Measurements from ENCODE around the gene CEACAM5.

CEACAM5 gene

DNA sequence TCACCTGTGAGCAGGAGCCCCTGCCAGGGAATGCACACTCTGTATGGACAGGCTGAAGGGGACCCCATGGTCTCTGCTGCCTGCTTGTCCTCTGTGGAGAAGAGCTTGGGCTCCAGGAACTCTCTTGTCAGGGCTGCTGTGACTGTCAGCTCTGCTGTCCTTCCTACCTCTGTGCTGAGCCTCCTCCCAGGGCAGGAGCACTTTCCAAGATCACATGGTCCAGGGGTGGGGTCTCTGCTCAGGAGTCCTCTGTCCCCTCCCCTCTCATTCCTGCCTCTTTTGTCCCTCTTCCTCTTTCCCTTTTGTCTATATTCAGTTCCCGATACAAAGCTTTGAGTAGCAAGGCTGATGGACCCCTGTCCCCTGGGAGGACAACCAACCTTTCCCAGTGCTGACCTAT lies 20.3 kb upstream of the CEACAM5 start, which contains the start of gene CEACAM7:
Gene CEACAM7 (minus strand): TSS at position 173 of the 400 bp plus-strand sequence. CDS start 105 bp downstream, at position 68.
- DNase-seq (ENCODE audit: low read depth) = no peak
- no peak within 1 kb of the TSS for H3K4me3 ChIP-seq (replicated peaks; ENCODE audit: low read depth, low read length)
- TF ChIP-seq, protein P1, sequence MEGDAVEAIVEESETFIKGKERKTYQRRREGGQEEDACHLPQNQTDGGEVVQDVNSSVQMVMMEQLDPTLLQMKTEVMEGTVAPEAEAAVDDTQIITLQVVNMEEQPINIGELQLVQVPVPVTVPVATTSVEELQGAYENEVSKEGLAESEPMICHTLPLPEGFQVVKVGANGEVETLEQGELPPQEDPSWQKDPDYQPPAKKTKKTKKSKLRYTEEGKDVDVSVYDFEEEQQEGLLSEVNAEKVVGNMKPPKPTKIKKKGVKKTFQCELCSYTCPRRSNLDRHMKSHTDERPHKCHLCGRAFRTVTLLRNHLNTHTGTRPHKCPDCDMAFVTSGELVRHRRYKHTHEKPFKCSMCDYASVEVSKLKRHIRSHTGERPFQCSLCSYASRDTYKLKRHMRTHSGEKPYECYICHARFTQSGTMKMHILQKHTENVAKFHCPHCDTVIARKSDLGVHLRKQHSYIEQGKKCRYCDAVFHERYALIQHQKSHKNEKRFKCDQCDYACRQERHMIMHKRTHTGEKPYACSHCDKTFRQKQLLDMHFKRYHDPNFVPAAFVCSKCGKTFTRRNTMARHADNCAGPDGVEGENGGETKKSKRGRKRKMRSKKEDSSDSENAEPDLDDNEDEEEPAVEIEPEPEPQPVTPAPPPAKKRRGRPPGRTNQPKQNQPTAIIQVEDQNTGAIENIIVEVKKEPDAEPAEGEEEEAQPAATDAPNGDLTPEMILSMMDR (IDR thresholded peaks at IDR 0.05; ENCODE audit: low read length, missing control alignments) = no peak

DNA sequence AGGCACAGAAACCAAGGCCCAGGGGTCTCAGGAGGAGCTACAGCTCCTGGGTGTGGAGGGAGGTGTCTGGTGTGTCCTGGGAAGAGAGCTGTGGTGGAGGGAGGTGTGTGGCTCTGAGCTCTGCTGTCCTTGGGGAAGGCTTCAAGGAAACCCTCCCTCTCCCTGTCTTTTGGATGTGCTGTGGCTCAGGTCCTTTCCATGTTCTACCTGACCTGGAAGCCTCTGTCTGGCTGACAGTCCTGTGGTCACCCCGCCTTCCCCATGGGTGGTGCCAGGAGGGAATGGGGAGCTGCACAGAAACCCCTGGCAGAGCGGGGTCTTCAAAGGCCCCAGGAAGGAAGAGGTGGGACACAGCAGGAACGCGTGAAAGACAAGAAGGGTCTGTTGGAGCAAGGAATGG lies 19.7 kb upstream of the CEACAM5 start:
- TF ChIP-seq, protein P1 (IDR thresholded peaks at IDR 0.05; ENCODE audit: low read length, missing control alignments) = no peak
- no peak for DNase-seq (ENCODE audit: low read depth)
- H3K4me3 ChIP-seq (replicated peaks; ENCODE audit: low read depth, low read length) = no peak overlapping the region

DNA sequence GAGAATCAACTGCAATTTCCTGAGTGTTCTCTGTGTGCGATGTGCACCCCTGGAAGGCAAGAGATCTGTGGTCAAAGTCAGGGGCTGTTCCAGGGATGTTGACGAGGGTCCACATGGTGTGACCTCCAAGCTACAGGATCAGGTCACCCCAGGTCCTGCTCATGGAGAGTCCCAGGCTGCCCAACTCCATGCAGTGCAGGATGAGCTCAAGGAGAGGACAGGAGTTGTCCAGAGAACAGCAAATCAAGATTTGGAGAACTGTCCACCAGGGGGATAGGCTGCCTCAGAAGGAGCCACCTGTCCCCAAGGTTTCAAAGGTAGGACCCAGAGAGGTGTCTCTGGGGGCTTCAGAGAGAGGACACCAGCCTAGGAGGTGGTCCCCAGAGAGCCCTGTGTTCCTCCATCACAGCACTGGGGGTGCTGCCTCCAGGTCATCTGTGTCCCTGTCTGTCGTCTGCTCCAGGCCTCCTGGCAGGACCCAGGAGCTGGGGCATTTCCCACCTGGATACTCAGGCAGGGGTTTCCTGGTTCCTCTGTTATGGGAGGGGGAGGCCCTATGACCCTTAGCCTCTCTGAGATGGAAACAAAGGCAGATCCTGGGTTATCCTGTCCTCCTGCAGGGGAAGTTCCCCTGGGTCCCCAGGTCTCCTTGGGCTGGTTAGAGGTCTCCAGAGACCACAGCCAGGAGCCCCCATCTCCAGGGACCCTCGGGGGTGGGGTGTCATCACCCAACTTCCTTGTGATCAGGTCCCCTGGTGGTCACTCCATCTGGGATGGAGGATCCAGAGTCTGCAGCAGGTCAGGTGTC lies 18.2 kb upstream of the CEACAM5 start:
- TF ChIP-seq, protein P1 (IDR thresholded peaks at IDR 0.05; ENCODE audit: low read length, missing control alignments) = no peak
- no peak for DNase-seq (ENCODE audit: low read depth)
- H3K4me3 ChIP-seq (replicated peaks; ENCODE audit: low read depth, low read length) = no peak overlapping the region

DNA sequence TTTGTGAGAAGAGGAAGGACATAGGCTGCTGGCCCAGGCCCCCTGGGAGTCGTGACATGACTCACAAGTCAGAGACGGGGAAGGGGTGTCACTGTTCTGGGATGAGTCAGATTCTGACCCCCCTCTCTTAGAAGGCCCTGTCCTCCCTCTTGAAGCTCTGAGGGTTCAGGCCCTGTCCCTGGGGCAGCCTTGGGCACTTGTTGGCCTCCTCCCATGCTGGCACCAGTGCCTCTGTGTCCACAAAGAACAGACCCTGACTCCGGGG lies 17.7 kb upstream of the CEACAM5 start:
- no peak overlapping the region for H3K4me3 ChIP-seq (replicated peaks; ENCODE audit: low read depth, low read length)
- TF ChIP-seq, protein P1 (IDR thresholded peaks at IDR 0.05; ENCODE audit: low read length, missing control alignments) = no peak
- DNase-seq (ENCODE audit: low read depth) = no peak

DNA sequence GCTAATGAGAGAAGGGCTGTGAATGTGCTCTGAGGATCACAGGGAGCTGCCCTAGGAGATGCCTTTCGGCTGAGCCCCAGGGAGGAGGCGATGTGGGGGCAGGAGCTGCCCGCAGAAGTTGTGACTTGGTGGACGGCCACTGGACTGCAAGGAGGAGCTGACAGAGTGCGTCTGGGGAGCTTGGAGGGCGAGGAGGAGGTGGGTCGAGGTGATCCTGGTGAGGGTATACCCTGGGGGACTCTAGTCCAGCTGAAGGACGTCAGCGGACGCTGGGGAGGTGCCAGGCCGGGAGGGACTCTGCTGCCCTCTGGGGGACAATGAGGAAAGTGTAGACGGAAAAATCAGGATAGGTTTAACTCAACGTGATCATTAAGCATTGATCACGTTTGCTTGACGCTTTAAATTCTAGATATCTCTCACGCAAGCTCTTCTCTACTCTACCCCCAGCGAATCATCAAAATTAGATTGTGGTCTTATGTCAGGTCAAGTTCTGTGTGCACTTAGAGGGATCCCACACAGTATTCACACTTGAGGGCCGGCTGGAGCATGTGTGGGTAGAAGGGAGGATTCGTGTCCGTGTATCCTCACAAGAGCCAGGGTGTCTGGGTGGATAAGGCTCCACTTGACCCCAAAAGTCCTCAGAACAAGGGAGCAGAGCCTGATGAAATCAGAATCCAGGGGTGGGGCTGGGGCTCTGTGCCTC lies 17.0 kb upstream of the CEACAM5 start:
- TF ChIP-seq, protein P1 (IDR thresholded peaks at IDR 0.05; ENCODE audit: low read length, missing control alignments) = peak; percentile 68
- no peak overlapping the region for H3K4me3 ChIP-seq (replicated peaks; ENCODE audit: low read depth, low read length)
- peak; percentile 14 for DNase-seq (ENCODE audit: low read depth)

DNA sequence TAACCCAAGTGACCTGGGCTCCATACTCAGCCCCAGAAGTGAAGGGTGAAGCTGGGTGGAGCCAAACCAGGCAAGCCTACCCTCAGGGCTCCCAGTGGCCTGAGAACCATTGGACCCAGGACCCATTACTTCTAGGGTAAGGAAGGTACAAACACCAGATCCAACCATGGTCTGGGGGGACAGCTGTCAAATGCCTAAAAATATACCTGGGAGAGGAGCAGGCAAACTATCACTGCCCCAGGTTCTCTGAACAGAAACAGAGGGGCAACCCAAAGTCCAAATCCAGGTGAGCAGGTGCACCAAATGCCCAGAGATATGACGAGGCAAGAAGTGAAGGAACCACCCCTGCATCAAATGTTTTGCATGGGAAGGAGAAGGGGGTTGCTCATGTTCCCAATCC lies 14.2 kb upstream of the CEACAM5 start:
- TF ChIP-seq, protein P1 (IDR thresholded peaks at IDR 0.05; ENCODE audit: low read length, missing control alignments) = no peak
- no peak overlapping the region for H3K4me3 ChIP-seq (replicated peaks; ENCODE audit: low read depth, low read length)
- no peak for DNase-seq (ENCODE audit: low read depth)

Data from fibroblast of pulmonary artery (primary cell).